Measurements from ENCODE around the gene SMAD3. TPM values are rescaled to one million over a fixed set of nuclear protein-coding genes. Genes with fewer than 3 reads are reported as not detected.
"Not testable (repeated sequence)": the region's sequence is repeated elsewhere in the genome, so short reads cannot be mapped to it uniquely, and the experiment has no call there.

The SMAD3 gene
- total RNA-seq, 2 experiments from 2014 or later, result 74.1 to 75.9 TPM

DNA sequence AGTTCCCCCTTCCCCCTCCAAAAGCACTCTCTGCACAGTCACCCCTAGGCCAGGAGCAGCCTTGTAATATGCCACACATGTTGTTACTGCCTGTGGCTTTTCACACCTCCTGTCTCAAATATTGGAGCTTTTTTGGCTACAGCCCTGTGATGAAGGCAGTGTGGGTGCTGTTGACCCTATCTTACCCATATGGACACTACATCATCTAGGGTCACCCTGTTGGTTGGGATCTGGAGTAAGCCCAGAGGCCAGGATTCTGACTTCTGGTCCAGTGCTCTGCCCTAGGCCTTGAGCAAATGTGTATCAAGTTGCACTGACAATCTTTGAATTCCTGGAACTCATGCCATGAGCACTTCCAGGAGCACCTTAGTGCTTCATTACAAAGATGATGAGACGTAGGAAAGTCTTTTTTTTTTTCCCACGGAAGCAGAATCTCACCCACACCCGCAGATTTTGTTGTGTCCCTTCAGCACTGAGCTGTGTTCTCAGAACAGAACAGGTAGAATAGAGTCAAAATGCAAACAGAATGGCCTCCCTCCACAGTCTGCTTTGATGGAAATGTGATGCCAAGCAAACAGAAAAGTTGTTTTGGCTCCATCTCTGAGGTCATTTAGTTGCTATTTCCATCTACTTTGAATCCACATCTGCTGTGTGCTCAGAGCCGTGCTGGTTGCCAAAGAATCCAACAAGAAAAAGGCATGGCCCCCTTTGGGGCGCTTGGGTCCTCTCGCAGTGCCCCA is 49.6 kb downstream of the SMAD3 start:
- POLR2A ChIA-PET, result interaction anchor here (0.9 to 1.0 kb wide), 2 partner anchors 20 to 29 kb away, joined by 3 to 4 read pairs; no protein-coding TSS in a partner anchor
- H3K27ac Mint-ChIP-seq, result peak overlapping the region; percentile 56
- ATAC-seq (ENCODE audit: low read depth), result peak; percentile 59
- H3K9me3 Mint-ChIP-seq, result peaks cover 7% of the 10 kb centered on the region
- no peak overlapping the region for H3K4me3 Mint-ChIP-seq
- peaks cover 30% of the 10 kb centered on the region for H3K36me3 Mint-ChIP-seq
- H3K4me1 Mint-ChIP-seq, result peaks cover 74% of the 10 kb centered on the region
- no peaks in the 10 kb centered on the region for H3K27me3 Mint-ChIP-seq
- DNase-seq, result peak; percentile 20

DNA sequence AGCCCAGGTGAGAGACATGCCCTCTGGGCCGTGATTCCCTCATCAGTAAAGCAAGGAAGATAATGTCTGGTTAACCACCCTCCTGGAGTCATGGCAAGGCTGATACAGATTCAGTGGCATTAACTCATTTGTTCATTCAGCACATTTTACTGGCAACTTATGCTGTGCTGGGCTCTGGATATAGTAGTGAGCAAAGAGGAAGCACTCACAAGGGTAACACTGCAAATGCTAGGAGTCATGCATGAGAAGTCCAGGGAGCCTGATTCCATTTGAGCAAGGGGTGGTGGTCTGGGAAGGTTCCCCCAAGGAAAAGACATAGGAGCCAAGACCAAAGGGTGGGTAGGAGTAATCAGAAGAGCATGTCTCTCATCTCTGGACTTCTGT is 50.2 kb downstream of the SMAD3 start:
- Mint-ChIP-seq H3K36me3 (peaks cover 29% of the 10 kb centered on the region), H3K4me3 (no peak overlapping the region), H3K27ac (peak overlapping the region; percentile 56), H3K27me3 (no peaks in the 10 kb centered on the region), H3K4me1 (peaks cover 73% of the 10 kb centered on the region), H3K9me3 (peaks cover 7% of the 10 kb centered on the region)
- POLR2A ChIA-PET, result interaction anchor here (0.9 to 1.8 kb wide), 3 partner anchors 19 to 30 kb away, joined by 3 to 14 read pairs (median 4); no protein-coding TSS in a partner anchor
- ATAC-seq (ENCODE audit: low read depth) (no peak), DNase-seq (no peak)

DNA sequence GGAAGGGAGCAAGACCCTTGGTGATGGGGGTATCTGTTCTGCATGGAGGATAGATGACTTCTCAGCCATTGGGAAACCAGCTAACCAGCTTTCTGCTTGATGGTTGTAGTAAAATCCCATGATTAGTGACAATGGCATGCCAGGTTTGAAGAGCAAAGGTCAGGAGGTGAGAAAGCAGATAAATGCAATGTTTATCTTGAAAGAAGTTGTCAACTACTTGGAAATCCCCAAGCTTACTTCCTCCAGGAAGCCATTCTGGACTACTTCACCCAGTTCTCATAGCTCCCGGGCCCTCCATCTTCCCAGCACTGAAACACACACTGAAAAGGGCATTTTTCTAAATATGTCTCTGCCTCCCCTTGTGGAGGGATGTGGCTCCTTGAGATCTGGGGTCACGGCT is 51.3 kb downstream of the SMAD3 start:
- Mint-ChIP-seq H3K27me3 (no peaks in the 10 kb centered on the region), H3K27ac (peak overlapping the region; percentile 61), H3K9me3 (no peaks in the 10 kb centered on the region), H3K4me3 (peak overlapping the region; percentile 59), H3K4me1 (peaks cover 75% of the 10 kb centered on the region), H3K36me3 (peaks cover 24% of the 10 kb centered on the region)
- DNase-seq (no peak), ATAC-seq (ENCODE audit: low read depth) (no peak)
- POLR2A ChIA-PET, result interaction anchor here (1.4 to 1.8 kb wide), 2 partner anchors 16 to 18 kb away, joined by 9 to 14 read pairs; no protein-coding TSS in a partner anchor

DNA sequence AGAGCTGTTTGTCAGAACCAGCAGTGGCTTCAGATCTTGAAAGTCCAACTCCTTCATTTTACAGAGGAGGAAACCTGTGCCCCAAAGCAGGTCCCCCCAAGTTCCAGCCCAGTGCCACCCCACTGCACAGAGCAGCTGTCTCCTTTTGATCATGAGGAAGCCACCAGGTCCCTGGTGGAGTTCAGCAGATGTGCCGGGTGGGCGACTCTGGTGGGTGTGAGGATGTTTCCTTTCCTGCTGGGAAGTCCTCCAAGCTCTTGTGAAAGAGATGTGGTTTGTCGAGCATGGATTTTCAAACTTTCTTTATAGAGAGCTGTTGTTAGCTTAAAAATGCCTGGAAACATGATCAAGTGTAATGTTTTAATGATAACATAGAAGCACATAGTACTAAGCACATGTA is 52.0 kb downstream of the SMAD3 start:
- POLR2A ChIA-PET, result interaction anchor here (1.4 to 1.8 kb wide), 2 partner anchors 16 to 17 kb away, joined by 9 to 14 read pairs; no protein-coding TSS in a partner anchor
- DNase-seq (peak; percentile 10), ATAC-seq (ENCODE audit: low read depth) (no peak)
- Mint-ChIP-seq H3K27me3 (no peaks in the 10 kb centered on the region), H3K4me3 (no peak overlapping the region), H3K4me1 (peaks cover 79% of the 10 kb centered on the region), H3K9me3 (no peaks in the 10 kb centered on the region), H3K36me3 (peaks cover 24% of the 10 kb centered on the region), H3K27ac (peak overlapping the region; percentile 61)

DNA sequence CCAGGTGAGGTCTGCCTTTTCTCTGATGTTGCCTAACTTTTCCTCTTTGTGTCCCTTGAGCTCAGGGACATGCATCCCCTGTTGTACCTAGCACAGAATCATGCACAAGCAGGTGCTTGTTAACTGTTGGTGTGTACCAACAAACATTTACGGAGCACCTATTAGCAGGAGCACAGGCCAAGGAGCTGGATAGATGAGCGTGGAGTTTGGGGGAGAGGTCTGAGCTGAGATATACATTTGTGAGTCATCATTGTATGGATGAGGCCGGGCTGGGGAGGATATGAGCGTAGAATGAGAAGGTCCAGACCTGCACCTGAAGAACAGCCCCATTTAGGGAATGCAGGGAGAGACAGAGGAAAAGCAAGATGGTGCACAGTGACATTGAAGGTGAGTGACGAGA is 53.4 kb downstream of the SMAD3 start:
- ATAC-seq (ENCODE audit: low read depth) (no peak), DNase-seq (peak; percentile 2)
- H3K9me3 Mint-ChIP-seq, result no peaks in the 10 kb centered on the region
- H3K27ac Mint-ChIP-seq, result peak overlapping the region; percentile 1
- peaks cover 21% of the 10 kb centered on the region for H3K36me3 Mint-ChIP-seq
- H3K4me3 Mint-ChIP-seq, result no peak overlapping the region
- H3K4me1 Mint-ChIP-seq, result peaks cover 74% of the 10 kb centered on the region
- POLR2A ChIA-PET, result interaction anchor here (0.6 kb wide), 1 partner anchor 9 kb away, joined by 4 read pairs; no protein-coding TSS in a partner anchor
- no peaks in the 10 kb centered on the region for H3K27me3 Mint-ChIP-seq

DNA sequence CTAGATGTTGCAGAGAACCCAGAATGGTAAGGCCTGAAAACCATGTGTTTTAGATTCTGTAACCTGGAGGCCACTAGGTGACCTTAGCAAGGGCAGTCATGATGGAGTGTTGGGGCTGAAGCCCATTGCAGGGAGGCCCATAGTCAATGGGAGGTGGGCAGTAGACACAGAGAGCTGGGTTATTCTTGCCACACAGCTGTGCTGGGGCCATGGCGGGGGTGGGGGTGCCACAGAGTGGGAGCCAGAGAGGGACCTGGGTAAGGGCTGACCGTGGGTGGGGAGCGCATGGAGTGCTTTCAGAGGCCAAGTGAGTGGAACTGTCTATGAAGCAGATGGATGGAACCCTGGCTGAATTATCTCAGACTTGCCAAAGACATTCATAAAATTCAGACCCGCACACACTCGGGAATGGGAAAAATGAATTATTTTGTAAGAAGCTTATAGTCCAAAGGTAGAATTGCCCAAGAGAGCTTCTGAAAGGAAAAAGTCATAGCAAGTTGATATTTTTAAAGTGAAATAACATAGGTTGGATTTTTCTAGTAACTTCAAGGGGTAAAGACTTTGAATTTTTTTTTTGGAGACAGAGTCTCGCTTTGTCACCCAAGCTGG is 53.9 kb downstream of the SMAD3 start:
- H3K4me3 Mint-ChIP-seq, result no peak overlapping the region
- peaks cover 21% of the 10 kb centered on the region for H3K36me3 Mint-ChIP-seq
- DNase-seq, result peak; percentile 10
- peaks cover 73% of the 10 kb centered on the region for H3K4me1 Mint-ChIP-seq
- no peaks in the 10 kb centered on the region for H3K27me3 Mint-ChIP-seq
- H3K27ac Mint-ChIP-seq, result no peak overlapping the region
- H3K9me3 Mint-ChIP-seq, result no peaks in the 10 kb centered on the region
- POLR2A ChIA-PET, result interaction anchor here (0.6 to 0.9 kb wide), 2 partner anchors 9 to 21 kb away, joined by 3 to 4 read pairs; no protein-coding TSS in a partner anchor
- no peak for ATAC-seq (ENCODE audit: low read depth)

DNA sequence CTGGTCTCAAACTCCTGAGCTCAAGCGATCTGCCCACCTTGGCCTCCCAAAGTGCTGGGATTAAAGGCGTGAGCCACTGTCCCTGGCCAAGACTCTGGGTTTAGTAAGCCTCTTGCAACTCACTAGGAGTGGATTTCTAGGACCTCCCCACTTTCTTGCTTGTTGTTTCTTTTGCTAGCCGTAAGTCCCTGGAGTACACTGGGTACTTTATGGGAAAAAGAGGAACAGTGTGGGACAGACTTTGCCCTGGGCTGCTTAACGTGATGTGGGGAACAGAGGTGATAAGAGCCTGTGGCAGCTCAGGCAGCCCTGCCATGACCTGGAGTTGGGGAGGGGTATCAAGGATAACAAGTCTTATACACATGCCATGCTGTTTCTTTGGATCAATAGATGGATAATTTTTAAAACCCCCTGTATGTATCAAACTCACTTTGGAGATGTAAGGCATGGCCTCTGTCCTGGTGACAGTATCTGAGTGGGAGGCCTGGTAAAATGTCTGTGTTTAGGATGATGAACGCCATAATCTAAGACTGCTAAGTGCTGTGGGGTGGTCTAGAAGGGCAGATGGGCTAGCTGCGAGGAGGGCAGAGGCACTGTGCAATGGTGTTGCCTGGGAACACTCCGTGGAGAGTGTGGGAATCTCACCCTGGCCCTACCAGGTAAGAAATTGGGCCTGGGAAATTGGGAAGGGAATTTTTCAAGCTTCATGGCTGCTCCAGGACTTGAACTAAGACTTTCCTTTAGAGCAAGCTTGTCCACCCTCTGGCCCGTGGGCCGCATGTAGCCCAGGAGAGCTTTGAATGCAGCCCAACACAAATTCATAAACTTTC is 54.8 kb downstream of the SMAD3 start:
- Mint-ChIP-seq H3K4me1 (peaks cover 64% of the 10 kb centered on the region), H3K4me3 (peak overlapping the region; percentile 59), H3K36me3 (peaks cover 17% of the 10 kb centered on the region), H3K27ac (peak overlapping the region; percentile 87), H3K9me3 (no peaks in the 10 kb centered on the region), H3K27me3 (no peaks in the 10 kb centered on the region)
- DNase-seq (peak; percentile 15), ATAC-seq (ENCODE audit: low read depth) (no peak)
- POLR2A ChIA-PET, result interaction anchor here (0.9 to 2.5 kb wide), 8 partner anchors 9 to 54 kb away, joined by 3 to 20 read pairs (median 4); partner anchors contain the start of gene SMAD3

DNA sequence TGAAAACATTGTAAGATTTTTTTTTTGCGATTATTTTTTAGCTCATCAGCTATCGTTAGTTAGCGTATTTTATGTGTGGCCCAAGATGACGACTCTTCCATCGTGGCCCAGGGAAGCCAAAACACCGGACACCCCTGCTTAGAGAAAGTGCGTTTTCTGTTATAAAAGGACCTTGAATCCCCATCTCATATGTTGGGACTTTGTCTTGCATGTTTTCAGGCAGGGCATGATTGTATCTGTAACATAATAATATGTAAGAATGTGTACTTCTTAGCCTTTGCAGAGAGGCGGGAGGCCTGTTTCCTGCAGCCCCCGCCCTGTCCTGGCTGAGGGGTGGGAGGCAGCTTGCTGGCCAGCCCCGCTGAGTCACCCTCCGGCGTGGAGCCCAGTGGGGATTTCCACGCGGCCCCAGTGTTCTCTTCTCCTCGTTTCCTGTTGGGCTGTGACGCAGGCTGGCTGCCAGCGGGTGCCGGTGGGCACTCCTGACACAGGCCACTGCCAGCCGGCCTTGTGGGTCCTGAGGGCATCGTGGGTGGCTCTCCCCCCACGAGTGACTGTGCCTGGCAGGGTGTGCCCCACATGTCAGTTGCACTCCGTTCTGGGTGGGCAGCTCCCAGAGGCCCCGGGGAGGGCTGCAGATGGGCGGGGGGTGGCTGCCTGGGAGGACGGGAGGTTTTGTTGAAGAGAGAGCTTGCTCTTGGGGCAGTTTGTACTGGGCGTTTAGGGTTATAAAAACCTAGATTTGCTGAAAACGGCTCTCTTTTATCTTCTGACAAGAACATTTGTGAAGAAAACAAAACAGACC is 55.6 kb downstream of the SMAD3 start:
- no peaks in the 10 kb centered on the region for H3K27me3 Mint-ChIP-seq
- H3K4me1 Mint-ChIP-seq, result peaks cover 56% of the 10 kb centered on the region
- H3K27ac Mint-ChIP-seq, result peak overlapping the region; percentile 87
- DNase-seq, result peak; percentile 76
- peak overlapping the region; percentile 59 for H3K4me3 Mint-ChIP-seq
- H3K36me3 Mint-ChIP-seq, result peaks cover 17% of the 10 kb centered on the region
- POLR2A ChIA-PET, result interaction anchor here (0.8 to 2.5 kb wide), 9 partner anchors 10 to 55 kb away, joined by 3 to 20 read pairs (median 3); partner anchors contain the start of gene SMAD3
- no peaks in the 10 kb centered on the region for H3K9me3 Mint-ChIP-seq
- ATAC-seq (ENCODE audit: low read depth), result peak; percentile 86

DNA sequence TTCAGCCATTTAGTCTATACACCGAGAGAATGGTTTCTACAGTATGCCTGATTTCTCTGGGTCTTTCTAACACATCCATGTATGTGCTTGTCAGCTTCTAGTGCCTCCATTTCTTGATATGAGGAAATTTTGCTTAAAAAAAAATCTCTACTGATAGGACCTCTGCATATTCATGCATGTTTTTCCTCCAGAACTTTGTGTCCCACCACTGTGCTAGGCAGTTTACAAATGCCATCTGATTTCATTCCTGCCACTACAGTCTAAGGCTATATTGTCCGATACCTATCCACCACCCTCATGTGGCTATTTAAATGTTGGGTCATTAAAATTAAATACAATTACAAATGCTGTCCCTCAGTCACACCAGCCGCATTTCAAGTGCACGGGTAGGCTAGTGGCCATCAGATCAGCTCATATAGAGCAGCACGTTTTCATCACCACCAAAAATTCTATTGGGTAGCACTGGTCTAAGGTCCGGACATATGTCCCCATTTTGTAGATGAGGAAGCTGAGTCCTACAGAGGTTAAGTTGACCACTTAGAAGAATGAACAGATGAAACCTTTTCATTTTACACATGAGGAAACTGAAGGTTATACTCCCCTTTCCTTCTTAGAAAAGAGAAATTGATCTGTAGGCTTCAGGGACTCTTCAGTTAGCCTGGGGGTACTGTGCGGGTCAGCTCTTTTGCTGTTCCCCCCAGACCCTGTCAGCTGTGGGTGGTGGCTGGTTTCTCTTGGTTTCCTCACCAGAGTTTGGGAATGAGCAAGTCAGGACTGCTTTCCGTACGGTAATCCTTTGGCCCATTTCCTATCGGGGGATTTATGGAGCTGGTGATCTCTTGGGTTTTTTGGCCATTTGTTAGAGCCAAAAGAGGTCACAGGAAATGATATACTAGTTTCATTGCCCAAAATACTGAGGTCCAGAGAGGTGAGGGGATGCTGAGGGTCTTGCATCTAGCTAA is 56.5 kb downstream of the SMAD3 start:
- Mint-ChIP-seq H3K9me3 (no peaks in the 10 kb centered on the region), H3K4me3 (peak overlapping the region; percentile 59), H3K4me1 (peaks cover 47% of the 10 kb centered on the region), H3K27me3 (no peaks in the 10 kb centered on the region), H3K36me3 (peaks cover 13% of the 10 kb centered on the region), H3K27ac (peak overlapping the region; percentile 87)
- POLR2A ChIA-PET, result interaction anchor here (0.8 to 2.5 kb wide), 5 partner anchors 9 to 29 kb away, joined by 3 to 20 read pairs (median 5); no protein-coding TSS in a partner anchor
- ATAC-seq (ENCODE audit: low read depth), result peak; percentile 2
- DNase-seq, result peak; percentile 11

DNA sequence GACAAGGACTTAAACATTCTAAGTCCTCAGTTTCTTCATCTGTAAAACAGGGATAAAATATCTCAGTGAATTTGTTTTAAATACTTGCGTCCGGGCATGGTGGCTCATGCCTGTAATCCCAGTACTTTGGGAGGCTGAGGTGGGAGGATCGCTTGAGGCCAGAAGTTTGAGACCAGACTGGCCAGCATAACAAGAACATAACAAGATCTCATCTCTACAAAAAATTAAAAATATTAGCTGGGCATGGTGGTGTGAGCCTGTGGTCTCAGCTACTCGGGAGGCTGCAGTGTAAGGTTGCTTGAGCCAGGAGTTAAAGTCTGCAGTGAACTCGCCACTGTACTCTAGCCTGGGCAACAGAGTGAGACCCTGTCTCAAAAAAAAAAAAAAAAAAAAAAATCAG is 57.4 kb downstream of the SMAD3 start:
- Mint-ChIP-seq H3K36me3 (peaks cover 15% of the 10 kb centered on the region), H3K4me1 (peaks cover 42% of the 10 kb centered on the region)
- not testable (repeated sequence) for H3K27ac Mint-ChIP-seq; H3K9me3 Mint-ChIP-seq; H3K27me3 Mint-ChIP-seq; ATAC-seq (ENCODE audit: low read depth); DNase-seq; H3K4me3 Mint-ChIP-seq
- POLR2A ChIA-PET, result interaction anchor here (1.0 to 3.1 kb wide), 2 partner anchors 12 to 20 kb away, joined by 3 to 14 read pairs; no protein-coding TSS in a partner anchor

DNA sequence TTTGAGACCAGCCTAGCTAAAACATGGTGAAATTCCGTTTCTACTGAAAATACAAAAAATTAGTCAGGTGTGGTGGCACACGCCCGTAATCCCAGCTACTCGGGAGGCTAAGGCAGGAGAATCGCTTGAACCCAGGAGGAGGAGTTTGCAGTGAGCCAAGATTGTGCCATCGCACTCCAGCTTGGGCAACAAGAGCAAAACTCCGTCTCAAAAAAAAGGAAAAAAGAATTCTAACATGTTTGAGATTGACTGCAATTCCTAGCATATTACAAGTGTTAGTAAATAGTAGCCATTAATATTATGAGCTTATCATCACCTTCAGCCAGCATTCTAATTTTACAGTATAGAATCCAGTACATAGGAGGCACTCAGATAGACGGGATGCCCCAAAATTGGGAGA is 57.9 kb downstream of the SMAD3 start:
- not testable (repeated sequence) for ATAC-seq (ENCODE audit: low read depth); H3K9me3 Mint-ChIP-seq; H3K27ac Mint-ChIP-seq; H3K4me3 Mint-ChIP-seq; H3K27me3 Mint-ChIP-seq
- peaks cover 44% of the 10 kb centered on the region for H3K4me1 Mint-ChIP-seq
- peaks cover 13% of the 10 kb centered on the region for H3K36me3 Mint-ChIP-seq
- POLR2A ChIA-PET, result interaction anchor here (1.0 to 3.1 kb wide), 2 partner anchors 11 to 20 kb away, joined by 3 to 14 read pairs; no protein-coding TSS in a partner anchor
- DNase-seq, result peak; percentile 7
